Measurements from ENCODE around the gene DYNC1I1.

DYNC1I1 gene

DNA sequence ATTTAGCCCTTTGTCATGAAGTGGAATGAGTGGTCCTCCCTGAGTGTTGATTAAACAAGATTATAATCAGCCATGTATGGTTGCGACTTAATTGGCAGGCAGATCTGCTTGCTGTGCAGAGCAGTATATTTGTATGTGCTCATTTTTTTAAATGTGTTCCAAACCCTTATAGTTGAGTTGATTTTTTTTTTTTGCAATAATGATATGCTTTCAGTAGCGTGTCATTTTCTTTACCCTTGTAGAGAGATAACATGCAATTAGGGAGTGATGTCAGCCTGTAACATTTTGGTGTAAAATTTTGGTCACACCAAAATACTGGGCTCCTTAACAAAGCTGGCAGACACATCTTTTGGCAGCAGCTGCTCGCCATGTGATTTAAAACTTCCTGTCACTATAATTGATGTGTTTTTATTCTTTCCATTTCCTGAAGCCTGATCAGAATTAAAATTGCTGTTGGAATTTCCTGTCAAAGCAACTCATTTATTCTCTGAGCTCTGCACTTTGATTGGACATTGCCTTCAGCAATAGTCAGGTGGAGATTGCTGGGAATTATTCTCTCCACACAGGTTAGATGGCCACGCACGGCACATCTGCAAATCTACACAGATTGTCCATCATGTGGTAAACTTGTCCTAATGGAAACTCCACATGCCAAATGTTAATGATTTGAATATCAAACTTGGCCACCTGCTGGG is 125.3 kb downstream of the DYNC1I1 start:
- H3K36me3 ChIP-seq (replicated peaks in 1 of 2; ENCODE audit: control insufficient read depth in 2 of 2, insufficient read depth in 2 of 2, low read length in 2 of 2) = no peaks in the 10 kb centered on the region
- DNase-seq (ENCODE audit: low spot score) = no peak
- H2BK120ac ChIP-seq (ENCODE audit: low read depth, low read length) = no peak overlapping the region
- no peak overlapping the region for H3K18ac ChIP-seq (ENCODE audit: low read length)
- no peak overlapping the region for H3K4me3 ChIP-seq (ENCODE audit: low read length in 2 of 2)
- H2BK12ac ChIP-seq (ENCODE audit: low read length) = no peak overlapping the region
- no peaks in the 10 kb centered on the region for H3K4me1 ChIP-seq (ENCODE audit: control insufficient read depth in 2 of 2, insufficient read depth in 1 of 2, low read depth in 1 of 2, low read length in 2 of 2)
- no peak overlapping the region for H3K27ac ChIP-seq (replicated peaks; ENCODE audit: low read length)
- no peaks in the 10 kb centered on the region for H3K27me3 ChIP-seq (ENCODE audit: control insufficient read depth in 3 of 3, insufficient read depth in 3 of 3, low read depth in 1 of 3, low read length in 3 of 3)
- no CpG with 5 or more reads among the region's 5 CpGs for WGBS, 2 donors (ENCODE audit: extremely low coverage in 2 of 2, insufficient read length in 2 of 2, insufficient replicate concordance in 1 of 2)
- no peak overlapping the region for H2BK5ac ChIP-seq (ENCODE audit: low read length)
- no peak overlapping the region for H4K91ac ChIP-seq (ENCODE audit: low read depth, low read length, poor library complexity)
- no peak overlapping the region for H2AK5ac ChIP-seq (ENCODE audit: low read depth, low read length)
- H3K9ac ChIP-seq (ENCODE audit: low read depth, low read length, poor library complexity) = no peak overlapping the region
- H3K14ac ChIP-seq (ENCODE audit: low read length) = no peak overlapping the region
- no peak overlapping the region for H3K23ac ChIP-seq (ENCODE audit: low read depth, low read length, poor library complexity)
- no peak overlapping the region for H3K4ac ChIP-seq (ENCODE audit: low read length)
- H4K8ac ChIP-seq (ENCODE audit: low read depth, low read length) = no peak overlapping the region
- no peaks in the 10 kb centered on the region for H3K9me3 ChIP-seq (replicated peaks in 1 of 2; ENCODE audit: control insufficient read depth in 2 of 2, insufficient read depth in 1 of 2, low read depth in 1 of 2, low read length in 2 of 2)
- H2BK15ac ChIP-seq (ENCODE audit: low read length) = no peak overlapping the region
- H3K79me1 ChIP-seq (ENCODE audit: low read depth, low read length) = no peaks in the 10 kb centered on the region
- H2AFZ ChIP-seq (ENCODE audit: low read length) = no peak overlapping the region
- no peak overlapping the region for H3K4me2 ChIP-seq (ENCODE audit: insufficient read depth, low read length, poor library complexity, severe bottlenecking)

GRCh38 chr7:95899919-95900513 is 127.7 kb downstream of the DYNC1I1 start:
- H2BK12ac ChIP-seq (ENCODE audit: low read length) = no peak overlapping the region
- H3K27me3 ChIP-seq (ENCODE audit: control insufficient read depth in 3 of 3, insufficient read depth in 3 of 3, low read depth in 1 of 3, low read length in 3 of 3) = no peaks in the 10 kb centered on the region
- H3K18ac ChIP-seq (ENCODE audit: low read length) = no peak overlapping the region
- H3K36me3 ChIP-seq (replicated peaks in 1 of 2; ENCODE audit: control insufficient read depth in 2 of 2, insufficient read depth in 2 of 2, low read length in 2 of 2) = no peaks in the 10 kb centered on the region
- H3K4me2 ChIP-seq (ENCODE audit: insufficient read depth, low read length, poor library complexity, severe bottlenecking) = no peak overlapping the region
- H3K79me1 ChIP-seq (ENCODE audit: low read depth, low read length) = no peaks in the 10 kb centered on the region
- no peak overlapping the region for H3K9ac ChIP-seq (ENCODE audit: low read depth, low read length, poor library complexity)
- whole genome bisulfite sequencing, 2 donors (ENCODE audit: extremely low coverage in 2 of 2, insufficient read length in 2 of 2, insufficient replicate concordance in 1 of 2) = no CpG with 5 or more reads among the region's 5 CpGs
- H2BK120ac ChIP-seq (ENCODE audit: low read depth, low read length) = no peak overlapping the region
- no peak overlapping the region for H3K14ac ChIP-seq (ENCODE audit: low read length)
- H2AFZ ChIP-seq (ENCODE audit: low read length) = no peak overlapping the region
- H3K27ac ChIP-seq (replicated peaks; ENCODE audit: low read length) = no peak overlapping the region
- no peaks in the 10 kb centered on the region for H3K4me1 ChIP-seq (ENCODE audit: control insufficient read depth in 2 of 2, insufficient read depth in 1 of 2, low read depth in 1 of 2, low read length in 2 of 2)
- no peak overlapping the region for H2BK5ac ChIP-seq (ENCODE audit: low read length)
- no peak overlapping the region for H3K4me3 ChIP-seq (ENCODE audit: low read length in 2 of 2)
- no peak overlapping the region for H4K8ac ChIP-seq (ENCODE audit: low read depth, low read length)
- no peak overlapping the region for H2AK5ac ChIP-seq (ENCODE audit: low read depth, low read length)
- H3K4ac ChIP-seq (ENCODE audit: low read length) = no peak overlapping the region
- H3K9me3 ChIP-seq (replicated peaks in 1 of 2; ENCODE audit: control insufficient read depth in 2 of 2, insufficient read depth in 1 of 2, low read depth in 1 of 2, low read length in 2 of 2) = no peaks in the 10 kb centered on the region
- H2BK15ac ChIP-seq (ENCODE audit: low read length) = no peak overlapping the region
- no peak overlapping the region for H3K23ac ChIP-seq (ENCODE audit: low read depth, low read length, poor library complexity)
- DNase-seq (ENCODE audit: low spot score) = no peak
- no peak overlapping the region for H4K91ac ChIP-seq (ENCODE audit: low read depth, low read length, poor library complexity)

- H3K36me3 ChIP-seq (replicated peaks in 1 of 2; ENCODE audit: control insufficient read depth in 2 of 2, insufficient read depth in 2 of 2, low read length in 2 of 2) = no peaks in the 10 kb centered on the region
- H4K8ac ChIP-seq (ENCODE audit: low read depth, low read length) = no peak overlapping the region
- H3K18ac ChIP-seq (ENCODE audit: low read length) = no peak overlapping the region
- H3K4me1 ChIP-seq (ENCODE audit: control insufficient read depth in 2 of 2, insufficient read depth in 1 of 2, low read depth in 1 of 2, low read length in 2 of 2) = no peaks in the 10 kb centered on the region
- no peak overlapping the region for H3K4ac ChIP-seq (ENCODE audit: low read length)
- DNase-seq (ENCODE audit: low spot score) = no peak
- no peaks in the 10 kb centered on the region for H3K79me1 ChIP-seq (ENCODE audit: low read depth, low read length)
- H3K27ac ChIP-seq (replicated peaks; ENCODE audit: low read length) = no peak overlapping the region
- H3K4me3 ChIP-seq (ENCODE audit: low read length in 2 of 2) = no peak overlapping the region
- H3K9me3 ChIP-seq (replicated peaks in 1 of 2; ENCODE audit: control insufficient read depth in 2 of 2, insufficient read depth in 1 of 2, low read depth in 1 of 2, low read length in 2 of 2) = no peaks in the 10 kb centered on the region
- no peak overlapping the region for H3K9ac ChIP-seq (ENCODE audit: low read depth, low read length, poor library complexity)
- no CpG with 5 or more reads among the region's 1 CpG for WGBS, 2 donors (ENCODE audit: extremely low coverage in 2 of 2, insufficient read length in 2 of 2, insufficient replicate concordance in 1 of 2)
- H4K91ac ChIP-seq (ENCODE audit: low read depth, low read length, poor library complexity) = no peak overlapping the region
- H3K23ac ChIP-seq (ENCODE audit: low read depth, low read length, poor library complexity) = no peak overlapping the region
- no peaks in the 10 kb centered on the region for H3K27me3 ChIP-seq (ENCODE audit: control insufficient read depth in 3 of 3, insufficient read depth in 3 of 3, low read depth in 1 of 3, low read length in 3 of 3)
- H2BK5ac ChIP-seq (ENCODE audit: low read length) = no peak overlapping the region
- no peak overlapping the region for H3K4me2 ChIP-seq (ENCODE audit: insufficient read depth, low read length, poor library complexity, severe bottlenecking)
- no peak overlapping the region for H2BK15ac ChIP-seq (ENCODE audit: low read length)
- no peak overlapping the region for H3K14ac ChIP-seq (ENCODE audit: low read length)
- no peak overlapping the region for H2AFZ ChIP-seq (ENCODE audit: low read length)
- no peak overlapping the region for H2AK5ac ChIP-seq (ENCODE audit: low read depth, low read length)
- H2BK120ac ChIP-seq (ENCODE audit: low read depth, low read length) = no peak overlapping the region
- no peak overlapping the region for H2BK12ac ChIP-seq (ENCODE audit: low read length)
These were observed 128.7 kb downstream of the DYNC1I1 start for GRCh38 chr7:95901006-95901405.

GRCh38 chr7:95904099-95904498 is 131.7 kb downstream of the DYNC1I1 start:
- Histone ChIP-seq H3K14ac (ENCODE audit: low read length) (no peak overlapping the region), H3K4ac (ENCODE audit: low read length) (no peak overlapping the region), H2BK120ac (ENCODE audit: low read depth, low read length) (no peak overlapping the region), H3K4me3 (ENCODE audit: low read length in 2 of 2) (no peak overlapping the region), H3K9ac (ENCODE audit: low read depth, low read length, poor library complexity) (no peak overlapping the region), H3K23ac (ENCODE audit: low read depth, low read length, poor library complexity) (no peak overlapping the region), H3K18ac (ENCODE audit: low read length) (no peak overlapping the region), H2BK5ac (ENCODE audit: low read length) (no peak overlapping the region), H2BK15ac (ENCODE audit: low read length) (no peak overlapping the region), H3K27ac (replicated peaks; ENCODE audit: low read length) (no peak overlapping the region), H3K36me3 (replicated peaks in 1 of 2; ENCODE audit: control insufficient read depth in 2 of 2, insufficient read depth in 2 of 2, low read length in 2 of 2) (no peaks in the 10 kb centered on the region), H3K4me2 (ENCODE audit: insufficient read depth, low read length, poor library complexity, severe bottlenecking) (no peak overlapping the region), H4K91ac (ENCODE audit: low read depth, low read length, poor library complexity) (no peak overlapping the region), H2BK12ac (ENCODE audit: low read length) (no peak overlapping the region), H3K4me1 (ENCODE audit: control insufficient read depth in 2 of 2, insufficient read depth in 1 of 2, low read depth in 1 of 2, low read length in 2 of 2) (peaks cover 0 to 3% of the 10 kb centered on the region in 2 donors), H3K27me3 (ENCODE audit: control insufficient read depth in 3 of 3, insufficient read depth in 3 of 3, low read depth in 1 of 3, low read length in 3 of 3) (no peaks in the 10 kb centered on the region), H2AK5ac (ENCODE audit: low read depth, low read length) (no peak overlapping the region), H2AFZ (ENCODE audit: low read length) (no peak overlapping the region), H3K9me3 (replicated peaks in 1 of 2; ENCODE audit: control insufficient read depth in 2 of 2, insufficient read depth in 1 of 2, low read depth in 1 of 2, low read length in 2 of 2) (no peaks in the 10 kb centered on the region), H4K8ac (ENCODE audit: low read depth, low read length) (no peak overlapping the region), H3K79me1 (ENCODE audit: low read depth, low read length) (no peaks in the 10 kb centered on the region)
- no peak for DNase-seq (ENCODE audit: low spot score)
